HG03575 (cell line): ENCODE measurements around the gene RNASET2.
"Not testable (repeated sequence)": the region's sequence is repeated elsewhere in the genome, so short reads cannot be mapped to it uniquely, and the experiment has no call there.

Experiments
- ATAC-seq: cut with Tn5 transposase; IDR thresholded peaks from one replicate; pipeline ENCODE4 v1.9.1; 2021; ENCODE audit not compliant: unreplicated experiment, insufficient number of reproducible peaks, low FRiP score; ENCODE audit errors: extremely low read depth

RNASET2 gene

GRCh38 chr6:166950892-166951669 is 5.3 kb downstream of the RNASET2 start:
- peak; percentile 92 for ATAC-seq

GRCh38 chr6:166950443-166950821 is 5.9 kb downstream of the RNASET2 start:
- peak; percentile 34 for ATAC-seq

GRCh38 chr6:166949528-166950442 is 6.6 kb downstream of the RNASET2 start:
- ATAC-seq: no peak

GRCh38 chr6:166948724-166949123 is 7.6 kb downstream of the RNASET2 start:
- not testable (repeated sequence) for ATAC-seq

GRCh38 chr6:166947251-166947650 is 9.1 kb downstream of the RNASET2 start:
- no peak for ATAC-seq

- no peak for ATAC-seq
These were observed 10.2 kb downstream of the RNASET2 start for GRCh38 chr6:166946125-166946524.

GRCh38 chr6:166944666-166945256 is 11.6 kb downstream of the RNASET2 start:
- no peak for ATAC-seq

- ATAC-seq: no peak
These were observed 13.8 kb downstream of the RNASET2 start for GRCh38 chr6:166942393-166943168.

- no peak for ATAC-seq
These were observed 15.7 kb downstream of the RNASET2 start for GRCh38 chr6:166940643-166941068.

GRCh38 chr6:166939894-166940293 is 16.5 kb downstream of the RNASET2 start:
- no peak for ATAC-seq

- no peak for ATAC-seq
These were observed 17.0 kb downstream of the RNASET2 start for GRCh38 chr6:166939345-166939744.

- no peak for ATAC-seq
These were observed 17.6 kb downstream of the RNASET2 start for GRCh38 chr6:166938704-166939103.

- ATAC-seq: no peak
These were observed 18.2 kb downstream of the RNASET2 start for GRCh38 chr6:166938150-166938549.

GRCh38 chr6:166937746-166938145 is 18.6 kb downstream of the RNASET2 start:
- ATAC-seq: no peak

GRCh38 chr6:166936079-166936787 is 20.1 kb downstream of the RNASET2 start:
- no peak for ATAC-seq

GRCh38 chr6:166935353-166935752 is 21.0 kb downstream of the RNASET2 start:
- ATAC-seq: no peak

- no peak for ATAC-seq
These were observed 22.2 kb downstream of the RNASET2 start for GRCh38 chr6:166934174-166934573.

- ATAC-seq: no peak
These were observed 23.0 kb downstream of the RNASET2 start for GRCh38 chr6:166933396-166933795.
